Upper lobe of right lung (tissue), 1 donor: ENCODE results near the gene ZSCAN1. TPM values are rescaled to one million over a fixed set of nuclear protein-coding genes. Genes with fewer than 3 reads are reported as not detected.

ENCODE experiments used
- ATAC-seq: fragments of 200-7000 bp; cut with Tn5 transposase; one replicate; pipeline ENCODE4 v1.9.1; 2020; ENCODE audit warnings: mild to moderate bottlenecking, moderate library complexity
- DNase-seq: peaks from one replicate; pipeline ENCODE4 v3.0.0-alpha.2; 2020
- H3K27ac ChIP-seq: fragments of 200-600 bp; one replicate; pipeline ENCODE4 v1.8.0; 2022
- H3K27me3 ChIP-seq: fragments of 200-600 bp; one replicate; pipeline ENCODE4 v1.8.0; 2022; ENCODE audit warnings: mild to moderate bottlenecking
- H3K36me3 ChIP-seq: fragments of 200-600 bp; one replicate; pipeline ENCODE4 v1.8.0; 2022
- H3K4me1 ChIP-seq: fragments of 200-600 bp; one replicate; pipeline ENCODE4 v1.8.0; 2022
- H3K4me3 ChIP-seq: fragments of 200-600 bp; one replicate; pipeline ENCODE4 v1.8.0; 2022; ENCODE audit warnings: mild to moderate bottlenecking
- H3K9me3 ChIP-seq: fragments of 200-600 bp; one replicate; pipeline ENCODE4 v1.8.0; 2022
- CTCF ChIP-seq: fragments of 200-600 bp; IDR thresholded peaks from one replicate; pipeline ENCODE4 v1.8.0; 2022; ENCODE audit warnings: antibody characterized with exemption
- intact Hi-C: fragments of 100-400 bp; cut with DNase I; formaldehyde crosslinking; loops from one replicate; pipeline ENCODE4 v1.11.0; 2022
- total RNA-seq: library from RNA; stranded (reverse); fragmentation: NEBNext Ultra II Directional; extraction: Animal tissue kit (Norgen Biotek cat#: 25700); gene quantifications from one replicate; pipeline ENCODE4 v1.2.1, GENCODE V29; 2021
- donor health status: DM: no; HTN: yes; CAD: no; lungs with severe emphysema.

ZSCAN1 gene
- total RNA-seq, 1 donor from 2014 or later: not detected

DNA sequence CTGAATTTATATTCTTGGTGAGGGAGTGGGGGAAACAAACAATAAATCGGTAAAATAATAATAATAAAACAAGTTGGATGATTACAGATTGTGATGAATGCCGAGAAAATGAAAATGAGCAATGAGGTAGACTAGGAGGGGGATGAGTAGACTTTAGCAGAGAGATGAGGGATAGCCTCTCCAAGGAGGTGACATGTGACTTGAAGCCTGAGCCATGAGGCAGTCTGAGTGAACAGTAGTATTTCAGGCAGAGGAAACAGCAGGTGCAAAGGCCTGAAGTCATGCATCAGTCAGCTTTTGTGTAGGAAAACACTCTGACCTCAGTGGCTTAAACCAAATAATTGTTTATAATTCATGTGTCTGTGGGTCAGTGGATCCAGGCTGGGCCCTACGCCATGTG lies 29.9 kb downstream of the ZSCAN1 start:
- H3K36me3 ChIP-seq: no peaks in the 10 kb centered on the region
- intact Hi-C loops: no loop called here
- no peak overlapping the region for H3K27ac ChIP-seq
- ATAC-seq (no peak), DNase-seq (no peak)
- H3K27me3 ChIP-seq: no peaks in the 10 kb centered on the region
- H3K4me1 ChIP-seq: no peaks in the 10 kb centered on the region
- no peak overlapping the region for H3K4me3 ChIP-seq
- peaks cover 35% of the 10 kb centered on the region for H3K9me3 ChIP-seq
- TF ChIP-seq CTCF: no peak

GRCh38 chr19:58067240-58067912 lies 33.6 kb downstream of the ZSCAN1 start:
- intact Hi-C loops: no loop called here
- H3K27me3 ChIP-seq: no peaks in the 10 kb centered on the region
- no peaks in the 10 kb centered on the region for H3K4me1 ChIP-seq
- TF ChIP-seq CTCF: no peak
- ATAC-seq (no peak), DNase-seq (no peak)
- no peak overlapping the region for H3K27ac ChIP-seq
- no peaks in the 10 kb centered on the region for H3K36me3 ChIP-seq
- no peak overlapping the region for H3K4me3 ChIP-seq
- peaks cover 56% of the 10 kb centered on the region for H3K9me3 ChIP-seq

GRCh38 chr19:58079792-58080191 lies 46.0 kb downstream of the ZSCAN1 start:
- H3K36me3 ChIP-seq: no peaks in the 10 kb centered on the region
- H3K27me3 ChIP-seq: no peaks in the 10 kb centered on the region
- intact Hi-C loops: no loop called here
- H3K4me3 ChIP-seq: no peak overlapping the region
- DNase-seq (no peak), ATAC-seq (no peak)
- H3K4me1 ChIP-seq: no peaks in the 10 kb centered on the region
- H3K27ac ChIP-seq: no peak overlapping the region
- no peak for TF ChIP-seq CTCF
- peaks cover 38% of the 10 kb centered on the region for H3K9me3 ChIP-seq

DNA sequence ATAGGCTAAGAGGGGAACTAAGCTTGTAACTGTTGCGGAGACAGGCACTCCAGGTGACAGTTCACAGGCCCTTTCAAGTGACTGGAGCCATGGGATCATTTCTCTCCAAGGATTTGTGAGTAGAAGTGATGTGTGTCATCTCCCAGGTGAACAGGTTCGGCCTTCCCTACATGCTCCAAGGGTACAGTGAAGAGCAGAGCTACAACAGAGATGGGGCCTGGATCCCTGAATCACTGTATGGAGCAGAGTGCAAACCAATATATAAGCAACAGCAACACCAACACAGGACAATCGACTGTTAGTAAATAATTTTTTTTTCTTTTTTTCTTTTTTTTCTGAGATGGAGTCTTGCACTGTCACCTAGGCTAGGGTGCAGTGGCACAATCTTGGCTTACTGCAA lies 49.2 kb downstream of the ZSCAN1 start:
- TF ChIP-seq CTCF: no peak
- H3K4me3 ChIP-seq: no peak overlapping the region
- no peaks in the 10 kb centered on the region for H3K27me3 ChIP-seq
- no peaks in the 10 kb centered on the region for H3K4me1 ChIP-seq
- ATAC-seq: no peak
- intact Hi-C loops: no loop called here
- DNase-seq: no peak
- peaks cover 35% of the 10 kb centered on the region for H3K9me3 ChIP-seq
- H3K36me3 ChIP-seq: peaks cover 16% of the 10 kb centered on the region
- no peak overlapping the region for H3K27ac ChIP-seq

- Histone ChIP-seq H3K36me3 (peaks cover 16% of the 10 kb centered on the region), H3K9me3 (peaks cover 40% of the 10 kb centered on the region), H3K27me3 (no peaks in the 10 kb centered on the region), H3K4me3 (no peak overlapping the region), H3K27ac (no peak overlapping the region), H3K4me1 (no peaks in the 10 kb centered on the region)
- no peak for TF ChIP-seq CTCF
- intact Hi-C loops: no loop called here
- ATAC-seq (peak; percentile 12), DNase-seq (peak; percentile 53)
These were observed 50.9 kb downstream of the ZSCAN1 start for GRCh38 chr19:58084596-58085347.
